Effector memory CD4-positive, alpha-beta T cell (primary cell): ENCODE data around the gene NPIPB4.
"Not testable (repeated sequence)": the region's sequence is repeated elsewhere in the genome, so short reads cannot be mapped to it uniquely, and the experiment has no call there.

Experiments
- DNase-seq, 3 donors: peaks; one replicate each; pipeline ENCODE4 v3.0.0-alpha.2; 2020
- H3K27ac ChIP-seq: 2 replicates; pipeline ENCODE4 v1.7.0; 2013; ENCODE audit warnings: mild to moderate bottlenecking, low read length, moderate library complexity; ENCODE audit not compliant: insufficient read depth, poor library complexity, severe bottlenecking
- H3K27me3 ChIP-seq: replicated peaks from 2 replicates; pipeline ENCODE4 v1.7.0; 2013; ENCODE audit warnings: mild to moderate bottlenecking, low read length; ENCODE audit not compliant: insufficient read depth, control insufficient read depth, poor library complexity, severe bottlenecking
- H3K36me3 ChIP-seq: 2 replicates; pipeline ENCODE4 v1.7.0; 2013; ENCODE audit warnings: mild to moderate bottlenecking, low read length, moderate library complexity; ENCODE audit not compliant: control insufficient read depth, insufficient read depth
- H3K4me1 ChIP-seq: 2 replicates; pipeline ENCODE4 v1.7.0; 2013; ENCODE audit warnings: low read length, mild to moderate bottlenecking; ENCODE audit not compliant: control insufficient read depth, insufficient read depth, poor library complexity, severe bottlenecking
- H3K4me3 ChIP-seq: 2 replicates; pipeline ENCODE4 v1.7.0; 2013; ENCODE audit warnings: low read length, low read depth, mild to moderate bottlenecking; ENCODE audit not compliant: insufficient read depth, poor library complexity, severe bottlenecking
- H3K9me3 ChIP-seq: 2 replicates; pipeline ENCODE4 v1.7.0; 2013; ENCODE audit warnings: mild to moderate bottlenecking, low read length, moderate library complexity; ENCODE audit not compliant: control insufficient read depth

Gene NPIPB4

DNA sequence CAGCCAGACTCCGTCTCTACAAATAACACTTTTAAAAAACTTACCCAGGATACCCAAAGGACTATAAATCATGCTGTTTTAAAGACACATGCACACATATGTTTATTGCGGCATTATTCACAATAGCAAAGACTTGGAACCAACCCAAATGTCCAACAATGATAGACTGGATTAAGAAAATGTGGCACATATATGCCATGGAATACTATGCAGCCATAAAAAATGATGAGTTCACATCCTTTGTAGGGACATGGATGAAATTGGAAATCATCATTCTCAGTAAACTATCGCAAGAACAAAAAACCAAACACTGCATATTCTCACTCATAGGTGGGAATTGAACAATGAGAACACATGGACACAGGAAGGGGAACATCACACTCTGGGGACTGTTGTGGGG lies 34.3 kb downstream of the NPIPB4 start:
- H3K4me3 ChIP-seq, H3K36me3 ChIP-seq, H3K27ac ChIP-seq, DNase-seq, H3K4me1 ChIP-seq, H3K27me3 ChIP-seq, H3K9me3 ChIP-seq: not testable (repeated sequence)

DNA sequence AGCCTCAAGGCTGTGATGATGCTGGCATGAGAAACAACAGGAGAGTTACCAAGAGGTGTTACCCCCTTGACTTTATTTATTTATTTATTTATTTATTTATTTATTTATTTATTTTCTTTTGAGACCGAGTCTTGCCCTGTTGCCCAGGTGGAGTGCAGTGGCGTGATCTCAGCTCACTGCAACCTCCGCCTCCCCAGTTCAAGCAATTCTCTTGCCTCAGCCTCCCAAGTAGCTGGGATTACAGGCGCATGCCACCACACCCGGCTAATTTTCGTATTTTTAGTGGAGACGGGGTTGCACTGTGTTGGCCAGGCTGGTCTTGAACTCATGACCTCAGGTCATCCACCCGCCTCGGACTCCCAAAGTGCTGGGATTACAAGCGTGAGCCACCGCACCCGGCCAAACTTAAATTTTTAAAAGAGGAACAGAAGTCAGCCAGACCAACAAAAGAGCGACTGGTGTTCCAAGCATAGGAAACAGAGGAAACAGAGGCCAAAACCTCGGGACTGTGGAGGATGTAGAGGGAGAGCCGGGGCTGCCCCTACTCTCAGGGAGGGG lies 36.6 kb downstream of the NPIPB4 start:
- H3K27me3 ChIP-seq, H3K9me3 ChIP-seq, H3K4me1 ChIP-seq, DNase-seq, H3K36me3 ChIP-seq: not testable (repeated sequence)
- peak overlapping the region; percentile 45 for H3K4me3 ChIP-seq
- H3K27ac ChIP-seq, result peak overlapping the region; percentile 82

DNA sequence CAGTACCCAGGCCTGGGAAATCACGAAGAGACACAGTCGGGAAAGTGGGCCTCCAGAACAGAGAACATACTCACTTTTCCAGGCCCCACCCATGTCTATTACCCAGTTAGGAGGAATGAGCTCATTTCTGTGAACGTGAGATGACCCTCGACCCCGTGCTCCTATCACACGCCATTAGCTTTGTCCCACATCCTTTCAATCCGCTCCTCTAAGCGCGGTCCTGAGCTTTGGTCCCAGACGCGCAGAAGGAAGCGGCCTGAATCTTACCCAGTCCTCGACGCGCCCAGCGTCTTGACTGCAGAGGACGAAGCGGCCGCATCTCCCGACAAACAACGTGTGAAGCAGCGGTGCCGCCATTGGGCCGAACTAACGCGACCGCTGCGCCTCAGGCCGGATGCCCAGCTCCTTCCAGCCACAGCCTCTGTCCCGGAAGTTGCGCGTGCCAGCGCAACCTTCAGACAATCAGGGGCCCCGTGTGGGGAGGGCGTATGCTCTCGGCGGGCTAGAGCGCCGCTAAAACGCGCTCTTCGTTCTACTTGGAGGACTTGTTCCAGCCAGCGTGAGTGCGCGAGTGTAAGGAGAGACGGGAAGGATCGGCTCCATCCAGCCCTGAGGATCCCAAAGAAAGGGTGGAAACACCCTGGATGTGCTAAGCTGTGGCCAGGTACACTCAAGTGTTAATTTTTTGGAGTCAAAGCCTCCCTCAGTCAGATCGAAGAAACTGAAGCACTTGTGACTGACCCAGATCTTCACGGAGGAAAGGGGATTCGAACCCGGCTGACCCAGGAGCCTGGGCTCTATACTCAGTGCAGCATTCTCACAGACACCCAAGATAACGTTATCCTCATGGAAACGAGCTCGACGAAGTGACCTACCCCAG lies 37.3 kb downstream of the NPIPB4 start:
- not testable (repeated sequence) for H3K9me3 ChIP-seq, H3K4me1 ChIP-seq, H3K27me3 ChIP-seq, H3K36me3 ChIP-seq
- peak; percentile 32 to 47 (median 35) for DNase-seq
- peak overlapping the region; percentile 45 for H3K4me3 ChIP-seq
- peak overlapping the region; percentile 82 for H3K27ac ChIP-seq

DNA sequence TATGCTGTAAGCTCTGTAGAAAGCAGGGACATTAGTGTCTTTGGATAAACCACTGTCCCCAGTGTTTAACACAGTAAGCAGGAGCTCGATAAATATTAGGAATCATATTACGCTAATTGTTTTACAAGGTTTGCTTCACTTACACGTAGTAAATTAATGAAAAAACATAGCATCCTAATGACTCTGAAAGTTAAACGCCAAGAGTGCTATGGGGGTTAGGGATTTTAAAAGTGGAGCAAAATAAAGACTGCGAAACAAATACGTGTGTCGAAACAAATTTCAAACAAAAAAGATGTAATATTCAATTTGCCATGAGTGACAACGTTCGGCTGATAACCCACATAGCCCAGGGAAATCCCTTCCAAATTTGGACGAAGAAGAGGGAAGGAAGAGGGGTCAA lies 37.9 kb downstream of the NPIPB4 start:
- not testable (repeated sequence) for H3K9me3 ChIP-seq, H3K36me3 ChIP-seq, H3K4me1 ChIP-seq, H3K27me3 ChIP-seq, DNase-seq
- Histone ChIP-seq H3K4me3 (peak overlapping the region; percentile 45), H3K27ac (peak overlapping the region; percentile 82)

DNA sequence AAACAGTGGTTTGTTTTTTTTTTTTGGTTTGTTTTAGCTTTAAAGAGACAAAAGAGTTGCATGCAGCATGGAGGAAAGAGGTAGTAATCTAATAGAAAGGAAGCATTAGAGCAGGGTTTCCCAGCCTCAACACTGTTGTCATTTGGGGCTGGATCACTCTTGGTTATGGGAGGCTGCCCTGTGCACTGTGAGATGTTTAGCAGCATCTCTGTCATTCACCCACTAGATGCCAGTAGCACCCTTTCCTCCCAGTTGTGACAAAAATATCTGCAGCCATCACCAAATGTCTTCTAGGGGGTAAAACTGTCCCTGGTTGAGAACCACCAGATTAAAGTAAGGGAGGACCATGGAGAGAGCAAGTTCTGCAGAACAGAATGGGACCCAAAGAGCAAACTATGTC lies 40.5 kb downstream of the NPIPB4 start:
- H3K4me3 ChIP-seq, result not testable (repeated sequence)

DNA sequence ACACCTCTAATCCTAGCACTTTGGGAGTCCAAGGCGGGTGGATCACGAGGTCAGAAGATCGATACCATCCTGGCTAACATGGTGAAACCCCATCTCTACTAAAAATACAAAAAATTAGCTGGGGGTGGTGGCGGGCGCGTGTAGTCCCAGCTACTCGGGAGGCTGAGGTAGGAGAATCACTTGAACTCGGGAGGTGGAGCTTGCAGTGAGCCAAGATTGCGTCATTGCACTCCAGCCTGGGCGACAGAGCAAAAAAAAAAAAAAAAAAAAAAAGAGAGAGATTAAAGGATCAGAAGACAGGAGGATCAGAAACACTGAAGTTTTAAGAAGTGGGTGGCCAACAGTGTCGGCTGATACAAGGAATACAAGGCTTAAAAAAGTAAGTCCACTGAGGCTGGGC lies 41.9 kb downstream of the NPIPB4 start:
- DNase-seq, H3K36me3 ChIP-seq, H3K27ac ChIP-seq, H3K9me3 ChIP-seq, H3K4me3 ChIP-seq, H3K27me3 ChIP-seq, H3K4me1 ChIP-seq: not testable (repeated sequence)

More for the DNA sequence above, 40.5 kb downstream of the NPIPB4 start:
- not testable (repeated sequence) for DNase-seq, H3K27me3 ChIP-seq, H3K36me3 ChIP-seq, H3K9me3 ChIP-seq, H3K27ac ChIP-seq, H3K4me1 ChIP-seq

DNA sequence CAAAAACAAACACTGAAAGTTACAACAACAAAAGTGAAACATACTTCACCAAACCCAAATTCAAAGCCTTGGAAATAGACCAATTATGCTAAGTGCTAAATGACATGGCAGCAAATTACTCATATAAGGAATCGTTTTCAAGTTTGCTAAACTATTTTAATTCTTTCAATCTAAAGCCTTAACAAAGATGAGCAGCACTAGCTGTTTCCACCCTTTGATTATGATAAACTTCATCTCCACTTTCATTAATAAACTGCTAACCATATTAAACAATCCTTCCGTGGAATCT lies 55.2 kb downstream of the NPIPB4 start:
- not testable (repeated sequence) for H3K27ac ChIP-seq, H3K4me1 ChIP-seq, H3K4me3 ChIP-seq, H3K36me3 ChIP-seq, DNase-seq, H3K9me3 ChIP-seq, H3K27me3 ChIP-seq

DNA sequence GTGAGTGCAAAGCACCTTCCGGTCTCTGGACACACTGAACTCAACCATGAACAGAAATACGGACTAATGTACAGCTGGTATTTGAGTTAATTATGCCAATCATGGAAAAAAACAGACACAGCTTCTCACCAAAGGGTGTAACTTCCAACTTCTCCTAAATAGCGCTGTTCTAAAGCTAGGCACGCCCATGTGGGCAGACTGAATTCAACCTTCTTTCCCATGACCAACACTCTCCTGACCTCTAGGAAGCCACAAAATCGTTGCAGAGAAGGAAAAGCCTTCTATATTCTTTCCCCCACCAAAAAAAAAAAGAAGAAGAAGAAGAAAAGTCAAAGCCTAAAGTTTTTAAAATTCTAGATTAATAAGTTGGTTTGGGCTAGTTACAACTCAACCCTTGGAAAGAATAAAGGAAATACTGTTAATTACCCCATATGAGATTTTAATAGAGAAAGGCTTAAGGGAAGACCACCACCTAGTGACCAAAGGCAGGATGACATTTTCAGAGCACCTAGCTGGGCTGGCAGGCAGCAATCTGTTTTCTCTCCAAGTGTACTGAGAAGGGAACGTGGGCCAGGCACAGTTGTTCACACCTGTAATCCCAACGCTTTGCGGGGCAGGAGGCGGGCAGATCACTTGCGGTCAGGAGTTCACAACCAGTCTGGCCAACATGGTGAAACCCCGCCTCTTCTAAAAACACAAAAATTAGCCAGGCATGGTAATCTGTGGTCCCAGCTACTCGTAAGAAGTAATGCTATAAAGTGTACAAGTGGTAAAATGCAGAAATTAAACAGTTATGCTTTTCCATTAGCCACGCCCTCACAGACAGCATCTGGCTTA lies 55.8 kb downstream of the NPIPB4 start:
- not testable (repeated sequence) for H3K27ac ChIP-seq, H3K27me3 ChIP-seq, DNase-seq

DNA sequence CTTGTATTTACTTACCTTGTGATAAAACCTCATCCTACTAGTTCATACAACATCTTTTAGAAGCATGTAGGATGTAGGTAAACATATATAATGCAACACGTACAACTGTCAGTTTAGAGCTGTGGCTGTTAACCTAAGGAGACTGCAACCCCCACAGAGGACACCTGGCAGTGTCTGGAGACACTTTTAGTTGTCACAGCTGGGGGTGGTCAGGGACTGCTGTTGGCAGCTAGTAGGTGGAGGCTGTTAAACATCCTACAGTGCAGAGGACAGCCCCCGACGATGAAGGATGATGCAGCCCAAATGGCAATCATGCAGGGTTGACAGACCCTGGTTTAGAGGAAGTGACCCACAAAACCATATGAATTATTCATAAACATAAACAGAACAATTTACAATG lies 59.0 kb downstream of the NPIPB4 start:
- H3K9me3 ChIP-seq, H3K4me1 ChIP-seq, H3K4me3 ChIP-seq, H3K36me3 ChIP-seq, H3K27ac ChIP-seq, DNase-seq, H3K27me3 ChIP-seq: not testable (repeated sequence)

More for the DNA sequence above, 55.8 kb downstream of the NPIPB4 start:
- H3K36me3 ChIP-seq, H3K4me3 ChIP-seq, H3K9me3 ChIP-seq, H3K4me1 ChIP-seq: not testable (repeated sequence)

DNA sequence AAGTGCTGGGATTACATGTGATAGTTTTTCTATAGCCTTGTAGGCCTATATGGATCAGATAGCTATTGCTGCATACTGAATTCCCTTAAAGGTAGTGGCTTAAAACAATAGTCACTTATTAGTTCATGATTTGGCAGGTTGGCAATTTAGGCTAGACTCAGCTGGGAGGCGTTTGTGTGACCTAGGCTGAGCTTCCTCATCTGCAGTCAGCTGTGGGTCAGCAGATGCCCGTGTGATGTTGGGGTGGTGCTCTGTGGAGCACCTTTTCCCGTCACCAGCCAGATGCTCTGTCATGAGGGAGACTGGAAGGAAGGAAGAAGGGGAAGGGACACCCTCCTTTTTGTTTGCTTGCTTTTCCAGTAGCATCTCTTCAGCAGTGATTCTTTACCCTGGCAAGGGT lies 64.2 kb downstream of the NPIPB4 start:
- H3K4me3 ChIP-seq, H3K27me3 ChIP-seq, H3K27ac ChIP-seq, H3K4me1 ChIP-seq, H3K36me3 ChIP-seq, H3K9me3 ChIP-seq, DNase-seq: not testable (repeated sequence)
